ENCODE data around the gene EIF3CL. TPM values are rescaled to one million over a fixed set of nuclear protein-coding genes. Genes with fewer than 3 reads are reported as not detected.
A peak's percentile ranks its signal among the peaks of the same experiment; 100 is the strongest.
"Not testable (repeated sequence)": the region's sequence is repeated elsewhere in the genome, so short reads cannot be mapped to it uniquely, and the experiment has no call there.

The EIF3CL gene
- 100 to 1,000 TPM in 1 of 2 experiments, 10 to 100 TPM in 1; 84.0 to 101 TPM for total RNA-seq

GRCh38 chr16:28403220-28404072 is at the start of gene EIF3CL:
EIF3CL (minus strand) TSS chr16:28403841; CDS start chr16:28403618, 223 bp downstream.
- CTCF ChIA-PET; H3K27me3 Mint-ChIP-seq; POLR2A ChIA-PET; H3K9me3 Mint-ChIP-seq; H3K4me1 Mint-ChIP-seq; H3K36me3 Mint-ChIP-seq (ENCODE audit: low read depth); DNase-seq: not testable (repeated sequence)
- Mint-ChIP-seq H3K27ac (peak within 1 kb of the TSS; percentile 83), H3K4me3 (peak within 1 kb of the TSS; percentile 79)

GRCh38 chr16:28447081-28447480 is 43.4 kb upstream of the EIF3CL start:
- H3K9me3 Mint-ChIP-seq; H3K36me3 Mint-ChIP-seq (ENCODE audit: low read depth); H3K27ac Mint-ChIP-seq; H3K4me3 Mint-ChIP-seq; POLR2A ChIA-PET; H3K27me3 Mint-ChIP-seq; H3K4me1 Mint-ChIP-seq; CTCF ChIA-PET; DNase-seq: not testable (repeated sequence)

- CTCF ChIA-PET; H3K36me3 Mint-ChIP-seq (ENCODE audit: low read depth); POLR2A ChIA-PET; H3K4me3 Mint-ChIP-seq; H3K27me3 Mint-ChIP-seq; H3K27ac Mint-ChIP-seq; H3K9me3 Mint-ChIP-seq; DNase-seq; H3K4me1 Mint-ChIP-seq: not testable (repeated sequence)
Observed at GRCh38 chr16:28446388-28446787, 42.7 kb upstream of the EIF3CL start.

- DNase-seq, CTCF ChIA-PET: not testable (repeated sequence)
Observed at GRCh38 chr16:28443943-28444342, 40.3 kb upstream of the EIF3CL start.

GRCh38 chr16:28438899-28439298 is 35.3 kb upstream of the EIF3CL start:
- H3K4me3 Mint-ChIP-seq; H3K4me1 Mint-ChIP-seq; H3K27ac Mint-ChIP-seq; DNase-seq; H3K9me3 Mint-ChIP-seq; CTCF ChIA-PET; POLR2A ChIA-PET; H3K36me3 Mint-ChIP-seq (ENCODE audit: low read depth); H3K27me3 Mint-ChIP-seq: not testable (repeated sequence)

More at GRCh38 chr16:28443943-28444342, 40.3 kb upstream of the EIF3CL start:
- H3K27ac Mint-ChIP-seq; H3K27me3 Mint-ChIP-seq; H3K4me3 Mint-ChIP-seq; H3K4me1 Mint-ChIP-seq; H3K36me3 Mint-ChIP-seq (ENCODE audit: low read depth); POLR2A ChIA-PET; H3K9me3 Mint-ChIP-seq: not testable (repeated sequence)

- H3K27ac Mint-ChIP-seq; CTCF ChIA-PET; DNase-seq; H3K27me3 Mint-ChIP-seq; POLR2A ChIA-PET; H3K4me3 Mint-ChIP-seq; H3K4me1 Mint-ChIP-seq; H3K36me3 Mint-ChIP-seq (ENCODE audit: low read depth); H3K9me3 Mint-ChIP-seq: not testable (repeated sequence)
Observed at GRCh38 chr16:28435340-28435739, 31.7 kb upstream of the EIF3CL start.

- H3K4me3 Mint-ChIP-seq; H3K27me3 Mint-ChIP-seq; H3K9me3 Mint-ChIP-seq; H3K4me1 Mint-ChIP-seq; DNase-seq; H3K36me3 Mint-ChIP-seq (ENCODE audit: low read depth); CTCF ChIA-PET; POLR2A ChIA-PET; H3K27ac Mint-ChIP-seq: not testable (repeated sequence)
Observed at GRCh38 chr16:28426060-28426680, 22.5 kb upstream of the EIF3CL start.

GRCh38 chr16:28421071-28421750 is 17.6 kb upstream of the EIF3CL start:
- H3K4me3 Mint-ChIP-seq; H3K27ac Mint-ChIP-seq; H3K4me1 Mint-ChIP-seq; H3K27me3 Mint-ChIP-seq; DNase-seq; H3K36me3 Mint-ChIP-seq (ENCODE audit: low read depth); H3K9me3 Mint-ChIP-seq; POLR2A ChIA-PET; CTCF ChIA-PET: not testable (repeated sequence)

GRCh38 chr16:28417033-28417432 is 13.4 kb upstream of the EIF3CL start:
- H3K36me3 Mint-ChIP-seq (ENCODE audit: low read depth); H3K27ac Mint-ChIP-seq; H3K4me1 Mint-ChIP-seq; H3K9me3 Mint-ChIP-seq; H3K27me3 Mint-ChIP-seq; DNase-seq; H3K4me3 Mint-ChIP-seq; POLR2A ChIA-PET; CTCF ChIA-PET: not testable (repeated sequence)

- H3K9me3 Mint-ChIP-seq; CTCF ChIA-PET; H3K27ac Mint-ChIP-seq; H3K36me3 Mint-ChIP-seq (ENCODE audit: low read depth); H3K27me3 Mint-ChIP-seq; POLR2A ChIA-PET; H3K4me1 Mint-ChIP-seq; H3K4me3 Mint-ChIP-seq: not testable (repeated sequence)
- peak; percentile 5 for DNase-seq
Observed at GRCh38 chr16:28414530-28414929, 10.9 kb upstream of the EIF3CL start.

- POLR2A ChIA-PET; H3K4me1 Mint-ChIP-seq; H3K9me3 Mint-ChIP-seq; H3K36me3 Mint-ChIP-seq (ENCODE audit: low read depth); H3K4me3 Mint-ChIP-seq; H3K27me3 Mint-ChIP-seq; DNase-seq; H3K27ac Mint-ChIP-seq; CTCF ChIA-PET: not testable (repeated sequence)
Observed at GRCh38 chr16:28413585-28413984, 9.9 kb upstream of the EIF3CL start.

- H3K4me1 Mint-ChIP-seq; DNase-seq; H3K36me3 Mint-ChIP-seq (ENCODE audit: low read depth); H3K9me3 Mint-ChIP-seq; H3K27ac Mint-ChIP-seq; POLR2A ChIA-PET; H3K4me3 Mint-ChIP-seq; H3K27me3 Mint-ChIP-seq; CTCF ChIA-PET: not testable (repeated sequence)
Observed at GRCh38 chr16:28392054-28392453, 11.6 kb downstream of the EIF3CL start.

GRCh38 chr16:28382177-28382867 is 21.3 kb downstream of the EIF3CL start:
- H3K9me3 Mint-ChIP-seq; H3K4me3 Mint-ChIP-seq; H3K27me3 Mint-ChIP-seq; POLR2A ChIA-PET; H3K4me1 Mint-ChIP-seq; H3K27ac Mint-ChIP-seq; H3K36me3 Mint-ChIP-seq (ENCODE audit: low read depth); CTCF ChIA-PET; DNase-seq: not testable (repeated sequence)
